Mesendoderm (in vitro differentiated cells): Measurements from ENCODE around the gene COL9A3.

Source experiments
- DNase-seq: peaks from one replicate; pipeline ENCODE4 v3.0.0; 2013
- H2AK5ac ChIP-seq: 2 replicates; pipeline ENCODE4 v1.6.1; 2013; ENCODE audit warnings: low read length, inconsistent platforms
- H2BK120ac ChIP-seq: 2 replicates; pipeline ENCODE4 v1.6.1; 2013; ENCODE audit warnings: low read depth, mild to moderate bottlenecking, low read length, moderate library complexity, mixed read lengths
- H2BK15ac ChIP-seq: replicated peaks from 2 replicates; pipeline ENCODE4 v1.6.1; 2013; ENCODE audit warnings: low read depth, mild to moderate bottlenecking, moderate library complexity
- H2BK5ac ChIP-seq: 2 replicates; pipeline ENCODE4 v1.6.1; 2013; ENCODE audit warnings: low read length, inconsistent platforms
- H3K18ac ChIP-seq: 2 replicates; pipeline ENCODE4 v1.6.1; 2013; ENCODE audit warnings: mild to moderate bottlenecking, low read length, mixed read lengths
- H3K23ac ChIP-seq: one replicate; pipeline ENCODE4 v1.6.1; 2013; ENCODE audit warnings: low read length
- H3K27ac ChIP-seq: 2 replicates; pipeline ENCODE4 v1.5.1; 2013; ENCODE audit warnings: low read depth, mild to moderate bottlenecking, inconsistent platforms, low read length, moderate library complexity
- H3K27me3 ChIP-seq: 2 replicates; pipeline ENCODE4 v1.6.1; 2013; ENCODE audit warnings: low read length, control low read depth, mild to moderate bottlenecking, inconsistent platforms; ENCODE audit not compliant: insufficient read depth, poor library complexity
- H3K36me3 ChIP-seq: 2 replicates; pipeline ENCODE4 v1.6.1; 2013; ENCODE audit warnings: low read length, inconsistent platforms; ENCODE audit not compliant: control insufficient read depth, insufficient read depth
- H3K4ac ChIP-seq: one replicate; pipeline ENCODE4 v1.6.1; 2013; ENCODE audit warnings: low read depth, mild to moderate bottlenecking, low read length, moderate library complexity
- H3K4me1 ChIP-seq: 2 replicates; pipeline ENCODE4 v1.6.1; 2013; ENCODE audit warnings: low read depth, low read length, inconsistent platforms; ENCODE audit not compliant: control insufficient read depth
- H3K4me2 ChIP-seq: 2 replicates; pipeline ENCODE4 v1.6.1; 2013; ENCODE audit warnings: low read length
- H3K4me3 ChIP-seq: 2 replicates; pipeline ENCODE4 v1.5.1; 2013; ENCODE audit warnings: mild to moderate bottlenecking, low read length
- H3K56ac ChIP-seq: one replicate; pipeline ENCODE4 v1.6.1; 2013; ENCODE audit warnings: low read length
- H3K79me1 ChIP-seq: 2 replicates; pipeline ENCODE4 v1.6.1; 2013; ENCODE audit warnings: low read length, inconsistent platforms
- H3K79me2 ChIP-seq: 2 replicates; pipeline ENCODE4 v1.6.1; 2013; ENCODE audit warnings: mild to moderate bottlenecking, low read length; ENCODE audit not compliant: control insufficient read depth, insufficient read depth
- H3K9ac ChIP-seq: 2 replicates; pipeline ENCODE4 v1.6.1; 2013; ENCODE audit warnings: low read length, inconsistent platforms
- H4K5ac ChIP-seq: one replicate; pipeline ENCODE4 v1.6.1; 2013; ENCODE audit warnings: low read length
- H4K8ac ChIP-seq: one replicate; pipeline ENCODE4 v1.6.1; 2013; ENCODE audit warnings: low read depth, mild to moderate bottlenecking, control low read depth, low read length, moderate library complexity
- WGBS: extraction: QIAGEN DNeasy Blood & Tissue Kit; methylation state at CpG from one replicate; pipeline ENCODE4 v1.1.7; 2013; ENCODE audit warnings: low lambda C conversion rate, missing lambda C conversion rate; ENCODE audit not compliant: insufficient coverage; ENCODE audit errors: extremely low coverage; 5-methylcytosine and 5-hydroxymethylcytosine counted together

Gene COL9A3

DNA sequence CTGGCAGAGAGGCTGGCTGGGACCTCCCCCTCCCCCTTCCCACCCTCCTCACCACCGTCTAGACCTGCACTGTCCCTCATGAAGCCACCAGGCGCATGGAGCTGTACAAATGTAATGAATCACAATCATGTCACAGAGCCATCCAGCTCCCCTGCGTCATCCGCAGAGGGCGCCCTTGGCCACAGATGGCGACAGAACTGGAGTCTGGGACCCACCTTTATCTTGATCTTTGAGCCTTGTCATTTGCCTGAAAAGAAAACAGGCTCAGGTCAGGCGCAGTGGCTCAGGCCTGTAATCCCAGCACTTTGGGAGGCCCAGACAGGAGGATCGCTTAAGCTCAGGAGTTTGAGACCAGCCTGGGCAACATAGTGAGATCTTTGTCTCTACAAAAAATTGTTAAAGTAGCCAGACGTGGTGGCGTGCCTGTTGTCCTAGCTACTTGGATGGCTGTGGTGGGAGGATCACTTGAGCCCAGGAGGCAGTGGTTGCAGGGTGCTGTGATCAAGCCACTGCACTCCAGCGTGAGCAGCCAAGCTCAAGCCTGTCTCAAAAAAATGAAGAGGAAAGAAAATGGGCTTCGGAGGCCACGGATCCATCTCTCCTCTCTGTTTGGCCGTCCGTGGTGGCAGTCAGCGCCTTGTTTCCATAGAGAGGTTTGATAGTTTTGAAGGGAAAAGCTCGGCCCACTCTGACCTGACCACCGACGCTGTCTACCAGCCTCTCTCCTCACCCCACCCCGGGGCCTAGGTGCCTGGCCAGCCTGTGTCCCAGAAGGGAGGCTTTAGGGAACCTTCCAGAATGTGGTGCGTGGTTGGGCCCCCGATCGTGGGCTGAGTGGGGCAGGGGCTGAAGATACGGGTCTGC lies 6.2 kb downstream of the COL9A3 start:
- Histone ChIP-seq H3K4me3 (no peak overlapping the region), H3K4me2 (no peak overlapping the region), H3K23ac (no peak overlapping the region), H3K79me1 (no peaks in the 10 kb centered on the region), H2BK5ac (no peak overlapping the region), H3K4ac (no peak overlapping the region), H3K27me3 (no peaks in the 10 kb centered on the region), H2AK5ac (no peak overlapping the region), H3K18ac (no peak overlapping the region), H2BK120ac (no peak overlapping the region), H3K4me1 (peaks cover 2% of the 10 kb centered on the region), H3K79me2 (no peaks in the 10 kb centered on the region), H3K36me3 (no peaks in the 10 kb centered on the region), H3K56ac (no peak overlapping the region), H4K8ac (no peak overlapping the region), H3K27ac (peak overlapping the region; percentile 0), H2BK15ac (no peak overlapping the region), H3K9ac (no peak overlapping the region), H4K5ac (no peak overlapping the region)
- peak; percentile 77 for DNase-seq
- WGBS = no CpG with 5 or more reads among the region's 24 CpGs

DNA sequence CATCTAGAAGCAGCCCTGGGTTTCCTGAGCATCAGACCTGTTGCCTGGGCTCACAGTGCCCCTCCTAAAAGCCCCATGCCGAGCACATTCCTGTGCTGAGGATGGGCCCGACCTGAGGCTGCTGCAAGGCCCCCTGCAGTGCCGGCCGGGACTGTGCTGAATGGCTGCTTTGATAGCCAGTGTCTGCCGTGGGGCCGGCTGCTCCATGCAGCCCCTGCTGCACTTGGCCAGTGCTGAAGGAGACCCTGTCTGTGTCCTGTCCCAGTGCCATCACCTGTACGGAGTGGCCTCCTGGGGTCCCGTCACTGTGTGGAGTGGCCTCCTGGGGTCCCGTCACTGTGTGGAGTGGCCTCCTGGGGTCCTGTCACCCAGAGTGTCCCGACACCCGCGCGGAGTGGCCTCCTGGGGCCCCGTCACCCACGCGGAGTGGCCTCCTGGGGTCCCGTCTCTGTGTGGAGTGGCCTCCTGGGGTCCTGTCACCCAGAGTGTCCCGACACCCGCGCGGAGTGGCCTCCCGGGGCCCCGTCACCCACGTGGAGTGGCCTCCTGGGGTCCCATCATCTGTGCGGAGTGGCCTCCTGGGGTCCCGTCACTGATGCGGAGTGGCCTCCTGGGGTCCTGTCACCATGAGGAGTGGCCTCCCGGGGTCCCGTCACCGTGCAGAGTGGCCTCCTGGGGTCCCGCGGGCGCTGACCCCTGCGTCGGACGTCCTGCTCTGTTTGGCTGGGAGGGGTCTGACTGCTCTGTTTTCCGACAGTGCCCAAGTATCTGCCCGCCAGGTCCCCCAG lies 7.0 kb downstream of the COL9A3 start:
- Histone ChIP-seq H3K4ac (no peak overlapping the region), H3K56ac (no peak overlapping the region), H3K9ac (no peak overlapping the region), H3K4me3 (no peak overlapping the region), H2AK5ac (no peak overlapping the region), H3K4me1 (peaks cover 2% of the 10 kb centered on the region), H3K23ac (no peak overlapping the region), H4K5ac (no peak overlapping the region), H3K79me1 (no peaks in the 10 kb centered on the region), H4K8ac (no peak overlapping the region), H2BK15ac (no peak overlapping the region), H3K27ac (no peak overlapping the region), H3K79me2 (no peaks in the 10 kb centered on the region), H3K18ac (no peak overlapping the region), H2BK5ac (no peak overlapping the region), H3K27me3 (no peaks in the 10 kb centered on the region), H3K36me3 (no peaks in the 10 kb centered on the region), H3K4me2 (no peak overlapping the region), H2BK120ac (no peak overlapping the region)
- DNase-seq = peak; percentile 90
- no CpG with 5 or more reads among the region's 38 CpGs for WGBS

DNA sequence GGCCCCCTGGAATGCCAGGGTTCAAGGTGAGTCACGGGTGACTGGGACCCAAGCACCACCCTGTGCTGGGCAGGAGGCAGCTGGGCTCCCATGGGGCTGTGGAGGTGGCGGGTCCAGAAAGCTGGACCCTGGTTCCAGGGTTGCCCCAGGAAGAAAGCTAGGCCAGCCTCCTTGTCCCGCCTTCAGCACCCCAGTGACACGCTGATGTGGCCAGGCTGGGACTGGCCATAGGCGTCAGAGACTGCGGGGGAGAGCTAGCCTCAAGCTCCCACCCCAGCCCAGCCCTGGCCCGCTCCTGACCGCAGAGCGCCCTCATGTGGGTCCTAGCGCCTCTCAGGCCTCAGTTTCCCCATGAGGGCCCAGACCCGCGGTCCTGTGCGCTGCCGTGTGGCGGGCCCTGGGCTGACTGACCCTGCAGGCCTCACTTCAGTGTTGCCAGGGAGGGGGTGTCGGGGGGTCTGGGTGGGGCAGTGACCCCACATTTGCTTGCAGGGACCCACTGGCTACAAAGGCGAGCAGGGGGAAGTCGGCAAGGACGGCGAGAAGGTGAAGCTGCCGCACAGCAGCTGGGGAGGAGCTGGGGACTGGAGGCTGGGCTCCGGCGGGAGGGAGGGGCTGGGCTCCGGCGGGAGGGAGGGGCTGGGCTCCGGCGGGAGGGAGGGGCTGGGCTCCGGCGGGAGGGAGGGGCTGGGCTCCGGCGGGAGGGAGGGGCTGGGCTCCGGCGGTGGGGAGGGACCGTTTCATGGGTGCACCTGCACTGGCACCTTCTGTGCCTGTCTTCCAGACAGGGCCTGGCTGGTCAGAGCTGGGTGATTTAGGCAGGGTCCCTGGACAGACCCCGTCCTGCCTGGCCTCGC lies 7.9 kb downstream of the COL9A3 start:
- no peak overlapping the region for H2BK15ac ChIP-seq
- H3K27ac ChIP-seq = no peak overlapping the region
- WGBS = no CpG with 5 or more reads among the region's 36 CpGs
- peak overlapping the region; percentile 3 for H3K56ac ChIP-seq
- H3K4me2 ChIP-seq = no peak overlapping the region
- DNase-seq = peak; percentile 73
- H4K5ac ChIP-seq = no peak overlapping the region
- no peaks in the 10 kb centered on the region for H3K79me1 ChIP-seq
- no peak overlapping the region for H3K4ac ChIP-seq
- no peak overlapping the region for H2AK5ac ChIP-seq
- H3K4me3 ChIP-seq = no peak overlapping the region
- H3K27me3 ChIP-seq = no peaks in the 10 kb centered on the region
- H4K8ac ChIP-seq = no peak overlapping the region
- H3K4me1 ChIP-seq = peaks cover 2% of the 10 kb centered on the region
- no peak overlapping the region for H2BK5ac ChIP-seq
- no peaks in the 10 kb centered on the region for H3K79me2 ChIP-seq
- H3K23ac ChIP-seq = no peak overlapping the region
- peaks cover 2% of the 10 kb centered on the region for H3K36me3 ChIP-seq
- no peak overlapping the region for H3K18ac ChIP-seq
- H3K9ac ChIP-seq = no peak overlapping the region
- no peak overlapping the region for H2BK120ac ChIP-seq

DNA sequence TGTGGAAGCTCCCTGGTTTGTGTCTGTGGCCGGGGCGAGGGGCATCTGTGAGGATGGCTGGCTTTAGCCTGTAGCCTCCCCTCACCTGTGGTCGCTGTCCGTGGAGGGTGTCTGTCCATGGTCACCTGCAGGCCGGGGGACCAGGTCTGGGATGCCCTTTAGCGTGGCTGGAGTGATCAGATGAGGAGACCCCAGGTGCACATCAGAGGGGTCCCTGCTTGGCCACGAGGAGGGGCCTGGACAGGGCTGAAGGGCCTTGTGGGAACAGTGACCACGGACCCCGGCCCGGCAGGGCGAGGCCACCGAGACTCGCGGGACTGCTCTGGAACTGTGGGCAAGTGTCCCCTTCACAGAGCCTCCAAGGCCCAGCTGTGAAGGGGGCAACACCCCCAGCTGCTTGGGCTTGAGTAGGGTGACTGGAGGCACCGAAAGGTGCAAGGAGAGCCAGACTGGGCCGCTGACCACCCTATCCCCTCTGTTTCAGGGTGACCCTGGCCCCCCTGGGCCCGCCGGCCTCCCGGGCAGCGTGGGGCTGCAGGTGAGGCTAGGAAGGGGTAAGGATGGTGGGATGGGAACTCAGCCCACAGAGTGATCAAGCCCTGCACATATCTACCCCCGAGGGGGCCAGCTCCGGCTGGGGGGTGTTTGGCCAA lies 8.6 kb downstream of the COL9A3 start:
- no peaks in the 10 kb centered on the region for H3K27me3 ChIP-seq
- H3K4me3 ChIP-seq = no peak overlapping the region
- H2BK5ac ChIP-seq = no peak overlapping the region
- no peak overlapping the region for H4K8ac ChIP-seq
- no peaks in the 10 kb centered on the region for H3K79me1 ChIP-seq
- H3K18ac ChIP-seq = no peak overlapping the region
- H3K4me1 ChIP-seq = peaks cover 2% of the 10 kb centered on the region
- no CpG with 5 or more reads among the region's 22 CpGs for WGBS
- no peak overlapping the region for H3K9ac ChIP-seq
- no peak overlapping the region for H3K4me2 ChIP-seq
- no peak overlapping the region for H4K5ac ChIP-seq
- no peak overlapping the region for H3K27ac ChIP-seq
- H3K36me3 ChIP-seq = peaks cover 2% of the 10 kb centered on the region
- no peak overlapping the region for H3K23ac ChIP-seq
- H3K4ac ChIP-seq = no peak overlapping the region
- H2AK5ac ChIP-seq = no peak overlapping the region
- no peaks in the 10 kb centered on the region for H3K79me2 ChIP-seq
- DNase-seq = no peak
- H2BK120ac ChIP-seq = no peak overlapping the region
- H2BK15ac ChIP-seq = no peak overlapping the region
- no peak overlapping the region for H3K56ac ChIP-seq

DNA sequence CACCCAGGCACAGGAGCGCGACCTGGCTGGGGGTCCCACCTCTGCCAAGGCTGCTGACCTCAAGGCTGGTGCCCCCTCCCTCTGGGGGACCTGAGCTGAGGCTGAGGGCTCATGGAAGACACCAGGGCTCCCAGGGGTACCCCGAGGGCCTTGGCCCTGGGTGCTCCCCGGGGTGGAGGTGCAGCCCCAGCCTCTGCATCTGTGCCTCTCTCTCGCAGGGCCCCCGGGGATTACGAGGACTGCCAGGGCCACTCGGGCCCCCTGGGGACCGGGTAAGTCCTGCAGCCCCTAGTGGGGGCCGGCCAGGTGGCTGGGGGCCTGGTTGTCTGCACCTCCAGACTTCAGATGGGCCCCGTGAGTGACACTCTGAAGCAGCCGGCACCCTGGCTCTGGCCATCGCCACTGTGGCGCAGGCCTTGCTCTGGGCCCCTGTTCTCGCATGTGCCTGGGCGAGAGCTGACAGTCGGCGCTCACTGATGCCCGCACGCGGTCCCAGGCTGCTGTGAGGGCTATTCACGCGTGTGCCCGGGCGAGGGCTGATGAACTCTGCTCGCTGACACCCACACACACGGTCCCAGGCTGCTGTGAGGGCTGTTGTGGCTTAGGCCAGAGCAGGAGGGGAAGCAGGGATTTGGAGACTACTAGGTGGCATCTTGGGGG lies 9.3 kb downstream of the COL9A3 start:
- H3K27ac ChIP-seq = no peak overlapping the region
- no CpG with 5 or more reads among the region's 27 CpGs for WGBS
- H3K36me3 ChIP-seq = peaks cover 2% of the 10 kb centered on the region
- H3K56ac ChIP-seq = no peak overlapping the region
- H3K4ac ChIP-seq = no peak overlapping the region
- H3K23ac ChIP-seq = no peak overlapping the region
- H3K4me1 ChIP-seq = peaks cover 2% of the 10 kb centered on the region
- no peak overlapping the region for H4K8ac ChIP-seq
- H3K27me3 ChIP-seq = no peaks in the 10 kb centered on the region
- H3K9ac ChIP-seq = no peak overlapping the region
- H2BK5ac ChIP-seq = no peak overlapping the region
- no peak overlapping the region for H2BK120ac ChIP-seq
- no peaks in the 10 kb centered on the region for H3K79me1 ChIP-seq
- no peak for DNase-seq
- H3K4me3 ChIP-seq = no peak overlapping the region
- no peak overlapping the region for H2BK15ac ChIP-seq
- H2AK5ac ChIP-seq = no peak overlapping the region
- H4K5ac ChIP-seq = no peak overlapping the region
- no peak overlapping the region for H3K18ac ChIP-seq
- H3K4me2 ChIP-seq = no peak overlapping the region
- no peaks in the 10 kb centered on the region for H3K79me2 ChIP-seq
